Right ventricle myocardium superior (tissue), 1 donor: ENCODE results near the gene MTRR. TPM values are rescaled to one million over a fixed set of nuclear protein-coding genes. Genes with fewer than 3 reads are reported as not detected.

ENCODE experiments used
- ATAC-seq: fragments of 200-7000 bp; cut with Tn5 transposase; one replicate; pipeline ENCODE4 v1.9.1; 2020; ENCODE audit warnings: mild to moderate bottlenecking; ENCODE audit not compliant: poor library complexity
- DNase-seq: peaks from one replicate; pipeline ENCODE4 v3.0.0-alpha.2; 2020
- intact Hi-C: fragments of 100-400 bp; cut with DNase I; formaldehyde crosslinking; loops from one replicate; pipeline ENCODE4 v1.11.2; 2022
- long read RNA-seq: library from polyadenylated mRNA; unstranded; transcript quantifications from one replicate; pipeline ENCODE4 v2.0.0, GENCODE V29; 2021
- total RNA-seq: library from RNA; stranded (reverse); fragmentation: NEBNext Ultra II Directional; extraction: Animal tissue kit (Norgen Biotek cat#: 25700); gene quantifications from one replicate; pipeline ENCODE4 v1.2.1, GENCODE V29; 2021
- donor health status: DM: no; HTN: yes; CAD: no; lungs with severe emphysema.

Gene MTRR
- 28.2 TPM for total RNA-seq
- long read RNA-seq, transcript MTRR-202 (15 exons, 3,215 nt): major isoform, 23 of 43 reads
- long read RNA-seq, partial matches to known transcripts: 12 of 43 reads
- long read RNA-seq, other reads (novel, unspliced or antisense): 6 of 43 reads

DNA sequence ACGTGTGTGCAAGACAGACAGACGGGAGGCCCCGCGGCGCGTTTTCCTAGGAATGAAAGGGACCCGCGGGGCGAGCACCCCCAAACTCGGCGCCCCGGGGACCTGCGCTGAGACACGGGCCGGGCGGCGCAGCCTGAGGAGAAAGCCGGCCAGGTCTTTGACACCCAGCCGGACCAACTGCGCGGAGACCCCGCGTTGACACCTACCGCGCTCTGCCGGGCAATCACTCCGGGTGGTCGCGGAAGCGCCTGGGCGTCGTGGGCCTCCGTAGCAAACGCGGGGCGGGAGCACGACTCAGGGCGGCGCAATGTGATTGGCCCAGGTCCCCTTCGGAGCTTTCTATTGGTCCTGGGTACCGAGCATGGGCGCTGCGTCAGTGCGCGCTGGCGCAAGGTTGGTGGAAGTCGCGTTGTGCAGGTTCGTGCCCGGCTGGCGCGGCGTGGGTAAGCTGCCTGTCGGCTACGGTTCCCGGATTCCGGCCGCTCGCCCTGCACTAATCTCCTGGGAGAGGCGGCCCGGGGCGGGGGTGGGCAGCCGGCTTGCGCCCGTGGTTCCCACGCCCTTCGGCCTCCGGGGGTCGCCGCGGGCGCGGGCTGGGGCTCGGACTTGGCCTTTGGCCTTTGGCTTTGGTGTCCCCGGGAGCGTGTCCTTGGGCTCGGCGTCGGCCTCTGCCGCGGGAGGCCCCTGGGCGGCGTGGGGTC, at the start of gene MTRR, which contains the start of gene FASTKD3:
MTRR (plus strand) TSS at position 376 of the 701 bp plus-strand sequence. CDS start 1,647 bp downstream, outside the sequence.
FASTKD3 (minus strand) TSS at position 259 of the 701 bp plus-strand sequence. CDS start 948 bp downstream, outside the sequence.
- DNase-seq: peak; percentile 97
- ATAC-seq: peak; percentile 100
- intact Hi-C loops: no loop called here

DNA sequence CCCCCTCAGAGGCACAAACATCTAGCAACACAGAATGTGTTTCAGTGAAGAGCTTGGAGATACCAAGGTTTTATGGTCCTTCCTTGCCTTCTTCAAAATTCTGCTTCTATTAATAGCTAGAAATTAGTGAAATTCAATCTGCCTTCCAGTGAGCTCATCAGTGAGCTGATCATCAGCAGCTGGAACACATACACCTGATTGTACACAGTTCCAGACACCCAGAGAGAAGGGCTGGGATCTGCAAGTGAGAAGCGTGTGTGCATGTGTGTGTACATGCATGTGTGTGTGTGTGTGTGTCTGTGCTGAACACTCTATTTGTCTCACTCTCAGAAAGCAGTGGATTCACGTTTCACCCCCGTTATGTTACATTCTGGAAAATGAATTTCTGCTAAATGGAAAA, 46.5 kb upstream of the MTRR start:
- ATAC-seq (no peak), DNase-seq (no peak)
- intact Hi-C loops: no loop called here

DNA sequence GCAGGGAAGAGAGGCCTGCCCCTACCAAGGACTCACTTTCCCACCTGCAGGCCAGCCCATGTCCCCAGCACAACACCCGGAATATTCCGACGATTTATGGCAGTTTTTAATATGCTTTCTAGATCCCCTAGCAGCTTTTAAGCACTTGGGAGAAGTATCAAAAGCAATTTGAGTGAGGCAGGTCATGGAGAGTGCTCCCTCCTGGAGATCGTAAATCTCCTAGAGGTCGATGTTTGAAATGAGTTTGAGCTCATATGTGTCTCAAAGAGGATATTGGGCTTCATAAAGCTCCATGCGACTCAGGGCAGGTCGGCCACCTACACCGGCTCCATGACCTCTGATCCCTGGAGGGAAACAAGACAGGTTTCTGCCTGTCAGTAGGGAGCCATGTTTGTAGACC, 45.4 kb upstream of the MTRR start:
- DNase-seq: no peak
- ATAC-seq: no peak
- intact Hi-C loops: no loop called here

DNA sequence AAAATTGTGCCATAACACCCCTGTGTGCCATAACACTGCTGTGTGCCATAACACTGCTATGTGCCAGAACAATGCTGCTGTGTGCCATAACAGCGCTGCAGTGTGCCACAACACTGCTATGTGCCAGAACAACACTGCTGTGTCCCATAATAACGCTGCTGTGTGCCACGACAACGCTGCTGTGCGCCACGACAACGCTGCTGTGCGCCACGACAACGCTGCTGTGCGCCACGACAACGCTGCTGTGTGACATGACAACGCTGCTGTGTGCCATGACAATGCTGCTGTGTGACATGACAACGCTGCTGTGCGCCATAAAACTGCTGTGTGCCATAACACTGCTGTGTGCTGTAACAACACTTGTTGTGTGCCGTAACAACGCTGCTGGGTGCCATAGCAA, 44.0 kb upstream of the MTRR start:
- ATAC-seq (no peak), DNase-seq (no peak)
- intact Hi-C loops: no loop called here

DNA sequence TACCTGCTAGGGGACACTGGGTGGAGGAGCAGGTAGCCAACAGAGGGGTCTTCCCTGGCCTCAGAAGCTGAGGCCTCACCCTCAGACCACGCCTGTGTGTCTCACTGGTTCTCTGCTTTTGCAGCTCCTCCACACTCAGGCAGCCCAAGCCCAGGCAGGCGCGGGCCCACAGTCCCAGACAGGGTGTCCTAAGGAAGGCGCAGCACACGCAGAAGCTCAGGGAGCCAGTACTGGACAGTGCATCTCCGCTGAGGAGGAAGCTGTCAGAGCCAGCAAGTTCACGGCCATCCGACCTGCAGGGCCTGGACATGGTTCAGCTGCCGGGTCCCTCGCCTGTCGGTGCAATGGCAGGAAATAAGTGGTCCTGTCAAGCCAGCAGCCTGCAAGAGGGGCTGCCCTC, 43.3 kb upstream of the MTRR start:
- ATAC-seq: no peak
- DNase-seq: no peak
- intact Hi-C loops: no loop called here

DNA sequence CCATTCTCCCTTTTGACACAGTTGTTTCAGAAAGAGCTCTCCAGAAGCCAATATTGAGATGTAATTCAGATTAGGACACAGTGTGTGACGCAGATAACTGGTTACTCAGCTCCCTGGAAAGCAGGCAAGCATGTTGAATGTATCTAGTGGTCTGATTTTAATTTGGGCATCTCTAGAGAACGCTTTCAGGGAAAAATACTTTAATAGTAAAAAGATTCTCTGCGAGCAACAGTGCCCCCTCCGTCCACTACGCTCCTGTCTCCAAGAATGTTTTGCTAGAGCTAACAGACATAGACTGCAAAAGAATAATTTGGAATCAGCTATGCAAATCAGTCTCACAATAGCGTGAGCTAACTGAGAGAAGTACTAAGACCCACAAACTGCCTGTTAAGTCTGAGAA, 41.3 kb upstream of the MTRR start:
- ATAC-seq: no peak
- intact Hi-C loops: no loop called here

DNA sequence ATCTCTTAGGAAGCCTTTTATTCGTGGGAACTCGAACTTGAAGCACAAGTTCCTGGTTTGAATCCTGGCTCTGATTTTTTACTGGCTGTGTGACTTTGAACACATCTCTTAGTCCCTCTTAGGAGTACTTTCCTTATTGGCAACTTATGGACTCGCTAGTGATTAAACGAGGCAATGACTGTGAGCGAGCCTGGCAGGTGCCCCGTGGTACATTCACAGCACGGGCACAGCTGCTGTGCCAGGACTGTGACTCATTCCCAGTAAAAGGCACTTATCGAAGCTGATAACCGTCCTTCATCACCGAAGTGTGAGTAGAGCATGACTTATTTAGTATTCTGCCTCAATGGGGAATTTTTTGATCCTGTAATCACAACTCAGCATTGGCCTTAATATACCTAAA, 40.7 kb upstream of the MTRR start:
- ATAC-seq: peak; percentile 96

More for the DNA sequence above, 41.3 kb upstream of the MTRR start:
- no peak for DNase-seq

DNA sequence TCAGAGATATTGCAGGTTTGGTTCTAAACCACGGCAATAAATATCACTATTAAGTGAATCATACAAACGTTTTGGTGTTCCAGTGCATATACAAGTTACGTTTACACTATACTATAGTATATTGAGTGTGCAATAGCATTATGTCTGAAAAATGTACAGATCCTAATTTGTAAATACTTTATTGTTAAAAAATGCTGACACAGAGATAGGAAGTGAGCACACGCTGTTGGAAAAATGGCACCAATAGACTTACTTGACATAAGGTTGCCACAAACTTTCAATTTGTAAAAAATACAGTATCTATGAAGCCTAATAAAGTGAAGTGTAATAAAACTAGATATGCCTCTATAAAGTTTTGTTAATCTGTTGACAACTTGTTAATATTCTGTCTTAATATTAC, 34.0 kb upstream of the MTRR start:
- DNase-seq (no peak), ATAC-seq (no peak)
- intact Hi-C loops: no loop called here

More for the DNA sequence above, 40.7 kb upstream of the MTRR start:
- intact Hi-C loops: no loop called here
- DNase-seq: peak; percentile 75

DNA sequence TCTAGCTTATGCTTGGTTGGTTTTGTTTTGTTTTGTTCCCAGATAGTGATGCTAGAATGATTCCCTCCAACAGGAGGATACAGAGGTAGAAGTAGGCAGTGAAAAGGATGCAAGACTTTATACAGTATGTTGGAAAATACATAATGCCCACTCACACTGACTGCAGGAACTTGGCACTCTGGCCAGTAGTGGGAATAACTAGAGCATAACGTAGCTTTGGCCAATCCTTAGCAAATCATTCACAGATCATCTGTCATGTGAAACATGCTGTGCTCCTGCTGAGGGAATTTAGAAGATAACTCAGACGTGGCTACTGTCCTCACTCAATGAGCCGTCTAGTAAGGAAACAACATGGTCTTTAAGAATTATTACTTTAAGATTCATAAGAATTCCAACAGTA, 31.5 kb upstream of the MTRR start:
- DNase-seq: no peak
- intact Hi-C loops: no loop called here
- no peak for ATAC-seq

DNA sequence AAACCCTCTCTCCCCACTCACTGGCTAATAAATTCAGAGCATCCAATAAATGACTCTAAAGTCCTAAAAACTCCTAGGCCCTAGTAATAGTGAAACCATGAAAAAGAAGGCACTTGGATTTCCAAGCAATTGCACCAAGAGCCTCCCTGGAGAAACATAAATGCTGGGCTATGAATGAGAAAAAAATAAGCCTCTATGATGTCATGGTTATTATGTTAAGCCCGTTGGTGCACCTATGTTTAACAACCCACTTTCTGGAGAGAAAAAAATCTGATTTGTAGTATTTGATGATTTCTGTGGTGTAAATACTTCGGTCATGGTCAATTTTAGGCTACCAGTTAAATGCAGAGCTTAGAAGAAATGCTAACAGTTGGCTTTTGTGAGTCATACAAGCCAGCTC, 26.4 kb upstream of the MTRR start:
- DNase-seq: no peak
- intact Hi-C loops: no loop called here
- no peak for ATAC-seq

DNA sequence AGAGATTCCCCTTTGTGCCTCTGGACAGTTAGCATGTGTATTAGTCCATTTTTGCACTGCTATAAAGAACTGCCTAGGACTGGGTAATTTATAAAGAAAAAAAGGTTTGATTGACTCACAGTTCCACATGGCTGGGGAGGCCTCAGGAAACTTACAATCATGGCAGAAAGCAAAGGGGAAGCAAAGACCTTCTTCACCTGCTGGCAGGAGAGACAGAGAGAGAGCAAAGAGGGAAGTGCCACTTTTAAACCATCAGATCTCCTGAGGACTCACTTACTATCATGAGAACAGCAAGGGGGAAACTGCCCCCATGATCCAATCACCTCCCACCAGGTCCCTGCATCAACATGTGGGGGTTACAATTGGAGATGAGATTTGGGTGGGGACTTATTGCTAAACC, 24.0 kb upstream of the MTRR start:
- DNase-seq: no peak

DNA sequence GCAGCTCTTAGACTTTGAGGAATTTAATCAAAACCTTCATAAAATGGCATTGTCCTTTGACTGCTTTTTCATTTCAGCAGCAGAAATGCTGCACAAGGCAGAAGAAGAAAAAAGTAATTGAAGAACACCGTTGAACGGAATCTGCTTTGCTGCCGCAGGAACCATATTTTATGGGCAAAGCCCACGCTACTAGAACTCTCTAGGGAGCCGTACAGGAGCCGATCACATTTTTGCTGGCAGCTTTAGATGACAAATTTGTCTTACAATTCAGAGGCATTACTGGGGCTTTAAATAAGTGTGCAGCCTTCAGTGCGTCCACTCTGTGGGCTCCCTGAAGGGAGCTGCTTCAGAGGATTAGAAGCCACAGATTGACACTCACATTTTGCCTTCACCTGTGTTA, 23.4 kb upstream of the MTRR start:
- DNase-seq (no peak), ATAC-seq (no peak)
- intact Hi-C loops: no loop called here

More for the DNA sequence above, 24.0 kb upstream of the MTRR start:
- no peak for ATAC-seq
- intact Hi-C loops: no loop called here

DNA sequence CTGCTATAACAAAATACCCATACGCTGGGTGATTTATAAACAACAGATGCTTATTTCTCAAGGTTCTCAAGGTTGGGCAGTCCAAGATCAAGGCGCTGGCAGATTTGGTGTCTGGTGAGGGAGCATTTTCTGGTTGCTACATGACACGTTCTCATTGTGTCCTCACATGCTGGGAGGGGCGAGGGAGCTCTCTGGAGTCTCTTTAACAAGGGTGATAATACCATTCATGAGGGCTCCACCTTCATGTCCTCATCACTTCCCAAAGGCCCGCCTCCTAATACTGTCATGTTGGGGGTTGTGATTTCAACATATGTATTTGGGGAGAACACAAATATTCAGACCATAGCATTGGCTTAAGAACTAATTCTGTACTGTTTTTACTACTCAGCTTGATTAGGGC, 22.6 kb upstream of the MTRR start:
- no peak for ATAC-seq
- intact Hi-C loops: no loop called here
- no peak for DNase-seq

DNA sequence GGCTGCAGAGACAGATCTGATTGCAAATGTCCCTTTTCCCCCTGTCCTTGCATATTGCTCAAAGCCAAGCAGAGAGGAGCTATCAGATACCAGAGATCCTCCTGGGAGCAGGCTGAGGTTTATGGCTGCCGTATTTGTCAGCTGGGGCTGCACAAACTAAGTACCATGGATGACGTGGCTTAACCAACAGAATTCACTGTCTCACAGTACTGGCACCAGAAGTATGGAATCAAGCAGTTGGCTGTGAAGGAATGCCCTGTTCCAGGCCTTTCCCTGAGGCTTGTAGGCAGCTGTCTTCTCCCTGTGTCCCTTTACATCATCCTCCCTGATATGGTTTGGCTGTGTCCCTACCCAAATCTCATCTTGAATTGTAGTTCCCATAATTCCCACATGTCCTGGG, 20.7 kb upstream of the MTRR start:
- intact Hi-C loops: no loop called here
- DNase-seq: no peak
- no peak for ATAC-seq

DNA sequence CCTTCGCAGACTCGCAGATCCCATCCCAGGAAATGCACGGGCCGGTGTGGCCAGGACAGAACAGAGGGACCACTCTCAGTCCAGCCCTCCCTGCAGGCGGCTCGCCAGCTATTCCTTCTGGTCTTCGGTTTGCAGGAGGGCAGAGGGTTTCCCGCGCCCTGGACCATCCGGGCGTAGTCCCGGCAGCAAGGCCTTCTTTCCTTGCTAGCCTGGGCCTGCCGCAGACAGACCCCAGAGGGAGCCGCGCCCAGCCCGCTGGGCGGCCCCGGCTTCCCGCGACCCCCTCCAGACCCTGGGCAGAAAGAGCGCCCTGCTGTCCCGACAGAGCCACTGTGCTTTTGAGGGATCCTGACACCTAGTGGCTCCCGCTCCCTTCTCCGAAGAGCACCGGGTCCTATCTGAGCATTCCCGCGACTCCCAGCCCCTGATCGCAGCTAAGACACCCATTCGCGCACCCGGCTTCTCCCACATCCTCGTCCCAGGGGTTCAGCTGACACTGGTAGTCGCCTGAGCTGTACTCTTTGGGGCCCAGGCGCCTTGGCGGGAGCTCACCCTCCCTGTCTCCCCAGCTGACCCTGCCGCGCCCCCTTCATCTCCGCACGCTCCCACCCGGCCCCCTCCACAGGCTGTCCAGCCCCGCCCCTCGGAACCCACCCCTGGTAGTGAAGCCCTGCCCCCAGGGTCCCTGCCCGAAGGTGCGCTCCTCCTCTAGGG, 19.1 kb upstream of the MTRR start:
- DNase-seq (no peak), ATAC-seq (peak; percentile 61)
- intact Hi-C loops: no loop called here

DNA sequence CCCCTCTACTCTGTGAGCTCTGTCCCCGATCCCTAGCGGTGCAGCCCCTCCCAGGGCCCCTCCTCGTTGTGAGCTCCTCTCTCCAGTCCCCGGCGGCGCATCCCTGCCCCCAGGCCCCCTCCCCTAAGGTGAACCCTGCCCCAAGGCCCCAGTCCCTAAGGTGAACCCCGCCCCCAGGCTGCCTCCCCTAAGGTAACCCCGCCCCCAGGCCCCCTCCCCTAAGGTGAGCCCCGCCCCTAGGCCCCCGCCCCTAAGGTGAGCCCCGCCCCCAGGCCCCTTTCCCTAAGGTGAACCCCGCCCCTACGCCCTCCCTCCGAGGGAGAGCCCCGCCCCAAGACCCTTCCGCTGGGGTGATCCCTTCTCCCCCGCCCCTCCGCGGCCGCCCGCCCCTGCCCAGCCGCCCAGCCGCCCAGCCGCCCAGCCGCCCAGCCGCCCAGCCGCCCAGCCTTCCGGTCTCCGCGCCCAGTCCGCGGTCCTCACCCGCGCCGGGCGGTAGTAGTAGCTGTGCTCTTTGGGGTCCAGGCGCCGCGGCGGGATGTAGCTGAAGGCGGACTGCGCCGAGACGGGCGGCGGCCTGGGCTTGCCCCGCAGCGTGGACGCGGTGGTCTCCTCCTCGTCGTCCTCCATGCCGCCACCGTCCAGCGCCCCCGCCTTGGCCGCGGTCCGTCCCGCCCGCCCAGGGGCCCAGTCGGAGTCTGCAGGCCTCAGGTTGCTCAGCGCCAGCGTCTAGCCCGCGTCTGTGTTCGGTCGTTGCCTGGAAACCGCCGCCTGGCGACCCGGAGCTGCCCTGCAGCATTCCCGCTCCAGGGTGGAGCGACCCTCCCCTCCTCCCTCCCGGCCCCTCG, 18.3 kb upstream of the MTRR start, which contains the start of gene CFAP90:
CFAP90 (minus strand) TSS at position 739 of the 845 bp plus-strand sequence; CDS start at position 627, 112 bp downstream.
- peak; percentile 55 for DNase-seq

DNA sequence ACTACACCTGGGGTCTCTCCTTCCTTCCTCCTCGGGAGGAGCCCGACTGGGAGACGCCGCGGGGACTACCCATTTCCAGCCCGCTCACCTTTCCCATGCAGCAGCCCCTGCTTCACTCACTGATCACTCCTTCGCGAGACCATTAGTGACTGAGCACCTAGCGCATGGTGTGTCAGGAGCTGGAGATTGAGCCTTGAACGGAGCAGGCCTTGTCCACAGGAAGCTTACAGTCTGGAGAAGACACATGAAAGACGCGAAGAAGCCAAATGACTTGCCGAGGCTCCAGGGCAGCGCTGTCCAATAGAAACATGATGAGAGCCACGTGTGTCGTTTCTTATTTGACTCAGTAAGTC, 17.7 kb upstream of the MTRR start:
- intact Hi-C loops: no loop called here
- DNase-seq (no peak), ATAC-seq (no peak)

More for the DNA sequence above, 18.3 kb upstream of the MTRR start, which contains the start of gene CFAP90:
- intact Hi-C loops: no loop called here
- ATAC-seq: peak; percentile 77

DNA sequence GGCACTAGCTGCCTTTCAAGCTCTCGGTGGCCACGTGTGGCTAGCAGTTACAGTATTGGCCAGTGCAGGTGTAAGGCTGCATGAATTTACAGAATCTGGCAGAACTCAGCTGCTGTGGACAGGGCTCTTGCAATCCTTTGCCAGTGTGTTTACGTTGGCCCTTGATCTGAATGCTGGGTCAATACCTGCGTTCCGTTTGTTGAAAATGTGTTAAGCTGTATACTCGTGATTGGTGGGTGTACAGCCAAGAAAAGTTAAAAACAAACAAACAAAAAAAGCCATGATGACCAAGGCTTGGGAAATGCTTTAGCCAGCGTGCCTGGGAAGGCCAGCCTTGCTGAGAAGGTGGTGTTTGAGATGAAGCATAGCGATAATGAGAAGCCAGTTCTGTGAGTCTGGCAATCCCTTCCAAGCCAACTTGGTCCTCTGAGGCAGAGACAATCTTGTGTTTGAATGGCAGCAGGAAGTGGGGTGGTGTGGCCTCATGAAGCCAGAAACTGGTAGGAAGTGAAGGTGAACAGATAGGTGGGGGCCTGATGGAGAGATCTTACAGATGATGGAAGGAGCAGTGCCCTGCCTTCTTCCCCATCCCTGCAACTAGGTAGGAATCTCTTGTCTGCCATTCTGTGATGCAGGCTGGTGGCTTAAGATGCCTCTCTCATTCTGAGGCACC, 17.2 kb upstream of the MTRR start:
- no peak for ATAC-seq
- DNase-seq: no peak
- intact Hi-C loops: no loop called here

DNA sequence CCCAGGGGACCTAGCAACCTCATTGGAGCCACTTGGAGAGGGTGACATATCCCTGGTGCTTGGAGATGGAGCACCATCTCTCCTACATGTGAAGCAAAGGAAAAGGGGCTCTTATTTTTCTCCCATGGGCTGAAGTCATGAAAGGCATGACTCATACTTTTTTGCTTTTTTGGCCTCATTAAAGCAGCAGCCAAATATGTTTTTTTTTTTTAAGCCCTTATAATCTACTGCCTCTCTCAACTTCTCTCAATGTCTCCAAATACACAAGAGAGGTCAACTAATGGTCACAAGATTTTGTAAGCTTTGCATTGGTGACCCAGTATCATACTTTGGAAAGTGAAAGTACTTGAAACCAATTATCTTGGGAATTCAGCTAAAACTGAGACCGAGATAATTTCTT, 16.4 kb upstream of the MTRR start:
- DNase-seq (no peak), ATAC-seq (no peak)
- intact Hi-C loops: no loop called here
